C4-2B (cell line): ENCODE measurements around the gene PRMT9.

Experiments
- H3K27ac ChIP-seq: fragments of 450-650 bp; 2 replicates; pipeline ENCODE4 v1.5.1; 2017
- CTCF ChIP-seq: fragments of 450-650 bp; conservative IDR thresholded peaks from 2 replicates; pipeline ENCODE4 v1.5.1; 2017; ENCODE audit warnings: mild to moderate bottlenecking
- ZFX ChIP-seq: fragments of 450-650 bp; IDR thresholded peaks from 2 replicates; pipeline ENCODE4 v1.6.1; 2017

Gene PRMT9

GRCh38 chr4:147620315-147620714 lies 63.6 kb downstream of the PRMT9 start:
- no peak overlapping the region for H3K27ac ChIP-seq
- TF ChIP-seq CTCF (no peak), ZFX (no peak)

DNA sequence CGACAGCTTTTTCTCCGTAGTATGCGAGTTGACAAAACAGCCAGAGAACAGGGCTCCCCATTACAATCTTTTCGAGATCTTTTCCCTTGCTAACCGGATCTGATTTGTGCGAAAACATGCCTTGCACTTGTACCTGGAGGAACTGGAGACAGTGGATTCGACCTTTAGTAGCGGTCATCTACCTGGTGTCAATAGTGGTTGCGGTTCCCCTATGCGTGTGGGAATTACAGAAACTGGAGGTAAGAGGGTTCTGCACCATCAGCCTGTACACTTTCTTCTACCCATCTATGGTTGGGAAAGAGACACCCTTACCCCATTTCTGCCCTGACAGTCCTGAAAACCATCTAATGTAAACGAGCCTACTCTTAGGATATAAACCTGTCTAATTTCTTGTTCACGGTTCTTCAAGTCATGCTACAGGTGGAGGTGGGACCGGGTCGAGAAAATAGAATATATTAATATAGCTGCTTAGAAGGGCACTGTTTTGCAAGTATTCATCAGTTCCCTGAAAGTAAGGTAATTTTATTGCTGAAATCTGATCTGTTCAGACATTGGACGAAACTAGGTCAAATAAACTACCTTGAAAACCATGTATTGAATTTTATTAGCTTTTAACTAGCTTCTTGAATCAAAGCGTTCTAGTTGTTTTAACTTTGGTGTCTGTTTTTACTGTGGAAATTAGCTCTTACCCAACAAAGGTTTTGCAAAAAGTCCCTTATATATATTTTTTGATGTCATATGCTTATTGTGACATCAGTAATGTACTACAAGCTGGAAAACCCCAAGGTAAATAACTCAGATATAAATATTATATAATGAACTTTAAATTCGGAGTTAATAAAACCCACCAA lies 65.9 kb downstream of the PRMT9 start:
- H3K27ac ChIP-seq, result peak overlapping the region; percentile 83
- TF ChIP-seq CTCF (no peak), ZFX (no peak)

DNA sequence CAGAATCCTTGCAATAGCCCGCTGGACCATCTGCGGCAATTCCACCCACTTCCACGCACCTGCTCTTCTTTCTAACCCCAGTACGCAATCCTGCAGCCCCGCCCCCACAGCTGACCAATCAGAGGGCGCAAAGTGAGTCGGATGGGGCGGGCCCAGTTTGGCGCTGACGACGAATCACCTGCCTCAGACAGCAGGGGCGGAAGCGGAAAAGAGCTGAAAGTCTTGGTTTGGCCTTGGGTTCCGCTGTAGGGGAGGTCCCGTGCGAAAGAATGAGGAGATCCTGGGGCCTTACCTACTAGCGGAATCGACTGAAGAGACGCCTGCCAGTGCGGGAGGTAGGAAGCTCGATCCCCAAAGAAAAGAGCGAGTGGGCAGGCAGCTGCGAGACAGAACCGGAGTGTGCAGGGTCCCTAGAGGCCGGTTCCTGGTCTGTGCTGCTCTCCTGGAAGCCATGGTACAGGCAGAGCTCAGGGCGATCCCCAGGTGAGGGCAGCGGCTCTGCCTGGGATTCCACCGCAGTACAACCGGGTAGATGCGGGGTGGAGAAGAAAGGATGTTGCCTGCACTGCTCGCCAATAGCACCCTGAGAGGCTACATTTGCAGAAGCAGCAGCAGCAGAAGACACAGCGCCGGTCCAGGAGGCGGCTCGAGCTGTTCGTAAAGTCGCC lies 66.7 kb downstream of the PRMT9 start, which contains the start of gene TMEM184C:
TMEM184C (plus strand) TSS at position 225 of the 668 bp plus-strand sequence. CDS start 560 bp downstream, outside the sequence.
- TF ChIP-seq CTCF (no peak), ZFX (no peak)
- H3K27ac ChIP-seq, result peak within 1 kb of the TSS; percentile 83

DNA sequence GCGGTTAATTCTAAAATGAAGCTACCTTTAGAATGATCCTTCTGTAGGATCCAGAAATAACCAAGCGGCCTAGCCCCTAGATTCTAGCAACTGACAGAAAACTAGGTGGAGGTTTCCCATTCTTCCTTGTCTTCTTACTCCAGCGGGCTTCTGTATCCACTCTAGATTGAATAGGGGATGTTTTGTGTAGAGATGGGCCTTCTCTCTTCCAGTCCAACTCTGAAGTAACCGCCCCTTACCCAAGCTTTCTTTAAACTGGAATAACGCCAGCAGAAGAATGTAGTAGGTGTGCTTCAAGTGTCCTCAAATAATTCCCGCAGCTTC lies 67.2 kb downstream of the PRMT9 start:
- peak overlapping the region; percentile 83 for H3K27ac ChIP-seq
- TF ChIP-seq CTCF (no peak), ZFX (no peak)

DNA sequence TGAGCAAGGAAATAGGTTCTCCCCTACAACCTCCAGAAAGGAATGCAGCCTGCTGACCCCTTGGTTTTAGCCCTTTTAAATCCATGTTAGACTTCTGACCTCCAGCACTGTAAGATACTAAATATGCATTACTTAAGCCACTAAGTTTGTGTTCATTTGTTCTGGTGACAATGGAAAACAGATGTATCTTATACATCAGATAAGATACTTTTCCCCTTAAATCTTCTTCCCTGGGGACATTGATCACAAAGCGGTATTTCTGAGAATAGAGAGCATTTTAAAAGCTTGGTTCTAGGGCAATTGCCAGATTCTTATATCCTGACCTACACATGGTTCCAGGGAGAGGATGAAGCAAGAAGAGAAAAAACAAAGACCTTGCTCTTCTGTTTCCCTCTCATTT lies 73.3 kb downstream of the PRMT9 start:
- H3K27ac ChIP-seq, result no peak overlapping the region
- TF ChIP-seq ZFX (no peak), CTCF (no peak)

DNA sequence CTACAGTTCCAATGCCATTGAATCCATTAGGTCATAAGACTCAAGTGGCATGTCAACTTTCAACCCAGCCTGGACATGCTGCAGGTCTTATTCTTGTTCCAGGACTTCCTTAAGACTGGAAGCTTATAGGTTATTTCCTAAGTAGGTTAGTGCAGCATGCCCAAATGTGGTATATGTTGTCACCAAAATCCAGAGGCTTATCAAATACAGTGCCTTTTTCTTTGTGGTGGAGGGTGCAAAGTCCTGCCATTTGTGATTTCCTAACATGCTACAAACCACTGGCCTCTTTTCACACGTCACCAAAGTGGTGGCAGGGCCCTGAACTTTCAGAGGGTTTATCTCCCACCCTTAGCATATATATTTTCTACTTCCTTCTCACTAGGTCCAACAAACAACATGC lies 76.5 kb downstream of the PRMT9 start:
- no peak overlapping the region for H3K27ac ChIP-seq
- no peak for TF ChIP-seq ZFX

DNA sequence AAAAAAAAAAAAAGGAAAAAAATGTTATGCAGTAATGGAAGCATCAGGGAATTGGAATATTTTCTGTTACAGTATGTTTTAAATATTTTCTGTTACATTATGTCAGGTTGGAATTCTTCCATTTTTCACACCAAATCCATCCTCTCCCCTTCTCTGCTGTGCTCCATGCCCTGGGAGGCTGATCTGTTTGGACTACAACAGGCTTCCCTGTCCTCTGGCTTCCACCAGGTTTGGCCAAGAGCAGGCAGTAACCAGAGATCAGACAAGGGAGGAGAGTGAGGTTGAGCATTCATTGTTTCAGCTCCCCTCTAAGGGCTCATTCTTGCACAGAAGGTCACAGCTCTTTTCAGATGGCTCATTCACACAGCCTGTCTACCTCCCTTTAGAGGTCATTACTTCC lies 78.5 kb downstream of the PRMT9 start:
- H3K27ac ChIP-seq, result no peak overlapping the region
- TF ChIP-seq ZFX (no peak), CTCF (no peak)
